ENCODE measurements around the gene TTC1.

TTC1 gene

DNA sequence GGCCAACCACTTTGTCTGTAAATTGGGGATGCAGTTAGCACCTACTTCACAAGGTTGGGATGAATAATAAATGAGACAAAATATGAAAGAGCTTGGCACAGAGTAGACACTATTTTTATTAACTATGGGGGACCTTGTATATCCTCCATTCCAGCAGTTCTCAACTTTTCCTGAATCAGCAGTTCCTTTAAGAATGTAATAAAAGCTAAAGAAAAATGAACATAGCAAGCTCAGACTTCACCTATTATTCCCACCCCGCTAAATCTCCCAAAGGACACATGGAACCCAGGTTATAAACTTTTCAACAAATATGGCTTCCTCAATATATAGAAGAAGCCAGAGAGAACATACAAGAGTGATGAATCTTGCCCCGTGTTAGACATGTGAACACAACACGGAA lies 32.0 kb upstream of the TTC1 start:
- TF ChIP-seq, protein P1, sequence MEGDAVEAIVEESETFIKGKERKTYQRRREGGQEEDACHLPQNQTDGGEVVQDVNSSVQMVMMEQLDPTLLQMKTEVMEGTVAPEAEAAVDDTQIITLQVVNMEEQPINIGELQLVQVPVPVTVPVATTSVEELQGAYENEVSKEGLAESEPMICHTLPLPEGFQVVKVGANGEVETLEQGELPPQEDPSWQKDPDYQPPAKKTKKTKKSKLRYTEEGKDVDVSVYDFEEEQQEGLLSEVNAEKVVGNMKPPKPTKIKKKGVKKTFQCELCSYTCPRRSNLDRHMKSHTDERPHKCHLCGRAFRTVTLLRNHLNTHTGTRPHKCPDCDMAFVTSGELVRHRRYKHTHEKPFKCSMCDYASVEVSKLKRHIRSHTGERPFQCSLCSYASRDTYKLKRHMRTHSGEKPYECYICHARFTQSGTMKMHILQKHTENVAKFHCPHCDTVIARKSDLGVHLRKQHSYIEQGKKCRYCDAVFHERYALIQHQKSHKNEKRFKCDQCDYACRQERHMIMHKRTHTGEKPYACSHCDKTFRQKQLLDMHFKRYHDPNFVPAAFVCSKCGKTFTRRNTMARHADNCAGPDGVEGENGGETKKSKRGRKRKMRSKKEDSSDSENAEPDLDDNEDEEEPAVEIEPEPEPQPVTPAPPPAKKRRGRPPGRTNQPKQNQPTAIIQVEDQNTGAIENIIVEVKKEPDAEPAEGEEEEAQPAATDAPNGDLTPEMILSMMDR (IDR thresholded peaks at IDR 0.05; ENCODE audit: control insufficient read depth, insufficient read depth, low read depth, low read length, missing control alignments): no peak
- H3K4me3 ChIP-seq (ENCODE audit: control insufficient read depth, low read depth, low read length): no peak overlapping the region
- no peak for DNase-seq (ENCODE audit: low read depth)

DNA sequence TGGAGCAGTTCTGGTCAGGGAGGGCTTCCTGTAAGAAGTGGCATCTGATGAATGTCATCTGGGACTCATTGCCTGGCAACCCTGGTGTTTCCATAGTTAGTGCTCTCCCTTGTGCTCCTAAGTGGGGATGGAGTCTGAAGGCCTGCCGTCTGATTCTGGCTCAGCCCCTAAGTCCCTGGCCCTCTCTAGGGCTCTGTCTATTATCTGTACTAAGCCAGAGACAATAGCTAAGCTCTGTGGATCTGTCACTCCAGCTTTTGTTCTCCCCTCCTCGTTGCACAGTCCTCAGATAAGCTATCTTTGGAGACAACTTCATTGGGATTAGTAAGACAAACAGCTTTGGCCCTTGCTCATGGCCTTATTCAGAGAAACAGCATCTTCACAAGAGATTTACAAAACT lies 30.6 kb upstream of the TTC1 start:
- no peak for DNase-seq (ENCODE audit: low read depth)
- H3K4me3 ChIP-seq (ENCODE audit: control insufficient read depth, low read depth, low read length): no peak overlapping the region
- TF ChIP-seq, protein P1 (IDR thresholded peaks at IDR 0.05; ENCODE audit: control insufficient read depth, insufficient read depth, low read depth, low read length, missing control alignments): no peak

- H3K4me3 ChIP-seq (ENCODE audit: control insufficient read depth, low read depth, low read length): no peak overlapping the region
- TF ChIP-seq, protein P1 (IDR thresholded peaks at IDR 0.05; ENCODE audit: control insufficient read depth, insufficient read depth, low read depth, low read length, missing control alignments): no peak
- DNase-seq (ENCODE audit: low read depth): no peak
These were observed 26.3 kb upstream of the TTC1 start for GRCh38 chr5:159982421-159983173.

- no peak for DNase-seq (ENCODE audit: low read depth)
- TF ChIP-seq, protein P1 (IDR thresholded peaks at IDR 0.05; ENCODE audit: control insufficient read depth, insufficient read depth, low read depth, low read length, missing control alignments): peak; percentile 83
These were observed 21.8 kb upstream of the TTC1 start for GRCh38 chr5:159987031-159987674.

GRCh38 chr5:159990506-159990905 lies 18.4 kb upstream of the TTC1 start:
- TF ChIP-seq, protein P1 (IDR thresholded peaks at IDR 0.05; ENCODE audit: control insufficient read depth, insufficient read depth, low read depth, low read length, missing control alignments): no peak

More at GRCh38 chr5:159987031-159987674, 21.8 kb upstream of the TTC1 start:
- H3K4me3 ChIP-seq (ENCODE audit: control insufficient read depth, low read depth, low read length): peak overlapping the region; percentile 40

DNA sequence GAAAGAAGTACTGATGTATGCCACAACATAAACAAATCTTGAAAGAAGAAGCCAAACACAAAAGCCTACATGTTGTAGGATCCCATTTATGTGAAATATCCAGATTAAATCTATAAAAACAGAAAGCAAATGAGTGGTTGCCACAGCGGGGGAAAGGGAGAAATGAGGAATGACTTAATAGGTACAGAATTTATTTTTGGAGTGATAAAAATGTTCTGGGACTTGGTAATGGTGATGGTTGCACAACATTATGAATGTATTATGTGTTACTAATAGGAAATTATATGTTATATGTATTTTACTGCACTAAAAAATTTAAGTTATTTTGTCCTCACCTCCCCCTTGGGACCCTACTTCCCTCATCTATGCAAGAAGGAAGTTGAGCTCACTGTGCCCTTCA lies 16.4 kb upstream of the TTC1 start:
- no peak overlapping the region for H3K4me3 ChIP-seq (ENCODE audit: control insufficient read depth, low read depth, low read length)
- TF ChIP-seq, protein P1 (IDR thresholded peaks at IDR 0.05; ENCODE audit: control insufficient read depth, insufficient read depth, low read depth, low read length, missing control alignments): no peak
- no peak for DNase-seq (ENCODE audit: low read depth)

More at GRCh38 chr5:159990506-159990905, 18.4 kb upstream of the TTC1 start:
- H3K4me3 ChIP-seq (ENCODE audit: control insufficient read depth, low read depth, low read length): no peak overlapping the region
- DNase-seq (ENCODE audit: low read depth): no peak

Measured in AG09309 (cell line).